Aortic smooth muscle cell (primary cell): Measurements from ENCODE around the gene MPP4. TPM values are rescaled to one million over a fixed set of nuclear protein-coding genes. Genes with fewer than 3 reads are reported as not detected.

Experiments
- total RNA-seq: library from RNA; depleted of rRNA; stranded (reverse); fragments of >200 nt; gene quantifications from 2 replicates; pipeline ENCODE4 v1.2.3, GENCODE V29; 2014

The MPP4 gene, protein sequence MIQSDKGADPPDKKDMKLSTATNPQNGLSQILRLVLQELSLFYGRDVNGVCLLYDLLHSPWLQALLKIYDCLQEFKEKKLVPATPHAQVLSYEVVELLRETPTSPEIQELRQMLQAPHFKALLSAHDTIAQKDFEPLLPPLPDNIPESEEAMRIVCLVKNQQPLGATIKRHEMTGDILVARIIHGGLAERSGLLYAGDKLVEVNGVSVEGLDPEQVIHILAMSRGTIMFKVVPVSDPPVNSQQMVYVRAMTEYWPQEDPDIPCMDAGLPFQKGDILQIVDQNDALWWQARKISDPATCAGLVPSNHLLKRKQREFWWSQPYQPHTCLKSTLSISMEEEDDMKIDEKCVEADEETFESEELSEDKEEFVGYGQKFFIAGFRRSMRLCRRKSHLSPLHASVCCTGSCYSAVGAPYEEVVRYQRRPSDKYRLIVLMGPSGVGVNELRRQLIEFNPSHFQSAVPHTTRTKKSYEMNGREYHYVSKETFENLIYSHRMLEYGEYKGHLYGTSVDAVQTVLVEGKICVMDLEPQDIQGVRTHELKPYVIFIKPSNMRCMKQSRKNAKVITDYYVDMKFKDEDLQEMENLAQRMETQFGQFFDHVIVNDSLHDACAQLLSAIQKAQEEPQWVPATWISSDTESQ
- 1.7 and 2.0 TPM in 2 replicates for total RNA-seq

GRCh38 chr2:201698588-201699226, at the start of gene MPP4:
Gene MPP4 (minus strand): TSS chr2:201698644. CDS start chr2:201693954, 4,690 bp downstream.

GRCh38 chr2:201643216-201643890, 55.1 kb downstream of the MPP4 start, which contains the start of gene TMEM237:
Gene TMEM237 (minus strand): TSS chr2:201643503. CDS start chr2:201643400, 103 bp downstream.

Other genes starting within 250 kb of the MPP4 start
- gene TRAK2, start 247.2 kb downstream of the MPP4 start, total RNA-seq = 85.3 and 101 TPM in 2 replicates
- gene STRADB, start 246.9 kb downstream of the MPP4 start, total RNA-seq = 35.8 and 38.3 TPM in 2 replicates
- gene TMEM237, start 55.1 kb downstream of the MPP4 start, total RNA-seq = 37.0 and 39.5 TPM in 2 replicates
- gene ALS2, start 82.3 kb upstream of the MPP4 start, total RNA-seq = 31.0 and 31.6 TPM in 2 replicates
- gene CDK15, start 107.9 kb upstream of the MPP4 start, total RNA-seq = 0.12 TPM in 1 of 2 replicates, not detected in the other